ENCODE measurements around the gene CDH4. TPM values are rescaled to one million over a fixed set of nuclear protein-coding genes. Genes with fewer than 3 reads are reported as not detected.

The CDH4 gene
- total and polyA plus RNA-seq, 9 of the 15 experiments (the other 6 are each of a cell fraction or from before 2014, with no cell fraction given): 0.04 TPM; not detected in 8

GRCh38 chr20:61868006-61868405 is 615.9 kb downstream of the CDH4 start (continued):
- no peak for TF ChIP-seq RBM22 (IDR thresholded peaks at IDR 0.05; ENCODE audit: low read depth, low read length, poor library complexity, severe bottlenecking)
- TF ChIP-seq ZBTB7A (IDR thresholded peaks at IDR 0.05; ENCODE audit: borderline replicate concordance, control insufficient read depth, low read depth, low read length): no peak
- no peak for TF ChIP-seq MYC (IDR thresholded peaks at IDR 0.05; ENCODE audit: low read depth, low read length)
- no peak for TF ChIP-seq MYC (CRISPR knock-in tag; IDR thresholded peaks at IDR 0.05; ENCODE audit: borderline replicate concordance, low read depth)
- no peak for TF ChIP-seq U2AF2 (optimal IDR thresholded peaks at IDR 0.05; ENCODE audit: low read depth, low read length)
- no peak for TF ChIP-seq ZHX1 (conservative IDR thresholded peaks at IDR 0.05; ENCODE audit: low read length)
- no peak for TF ChIP-seq EP400 (IDR thresholded peaks at IDR 0.05)
- TF ChIP-seq BCLAF1 (IDR thresholded peaks at IDR 0.05; ENCODE audit: borderline replicate concordance in 1 of 2, control insufficient read depth in 1 of 2, low read depth in 2 of 2, low read length in 1 of 2): no peak
